HepG2 (cell line): ENCODE results near the gene MORC1. TPM values are rescaled to one million over a fixed set of nuclear protein-coding genes. Genes with fewer than 3 reads are reported as not detected.
A peak's percentile ranks its signal among the peaks of the same experiment; 100 is the strongest.

ENCODE experiments used
- ATAC-seq: fragments of 200-7000 bp; cut with Tn5 transposase; 3 replicates; pipeline ENCODE4 v1.9.1; 2020; ENCODE audit warnings: mild to moderate bottlenecking, moderate library complexity
- BruUV-seq: library from RNA; stranded (reverse); fragments of 400-500 nt; replicated peaks from 2 replicates; lab custom pipeline; 2021; lab: Mats Ljungman, UMichigan
- CTCF ChIA-PET: fragments of 300-600 bp; formaldehyde crosslinking; extraction: SDS; loops from one replicate; lab custom pipeline; 2021; ENCODE audit warnings: low total read pairs, inconsistent platforms, low intra/inter-chr PET ratio; lab: Yijun Ruan, JAX
- POLR2A ChIA-PET: fragments of 350-600 bp; sonication (Branson Sonifier 250); formaldehyde crosslinking; loops from one replicate; lab custom pipeline; 2020; ENCODE audit warnings: antibody characterized with exemption, inconsistent platforms; lab: Yijun Ruan, JAX
- DNase-seq: peaks from one replicate; pipeline ENCODE4 v3.0.0-alpha.2; 2015; ENCODE audit warnings: low spot score
- FAIRE-seq: peaks from 3 replicates; lab custom pipeline; 2011; peaks lifted over from hg19 to GRCh38; lab: Jason Lieb, UNC
- H2AFZ ChIP-seq: one replicate; pipeline ENCODE4 v1.6.1; 2011; ENCODE audit warnings: low read length, inconsistent platforms
- H3K27ac ChIP-seq: fragments of 300-600 bp; 3 replicates; pipeline ENCODE4 v1.8.0; 2011; ENCODE audit warnings: mixed run types, mild to moderate bottlenecking, mixed read lengths, low read length, inconsistent platforms; ENCODE audit not compliant: insufficient read depth; ENCODE audit errors: extremely low read length
- H3K27me3 ChIP-seq, 2 experiments: fragments of 200-600 bp in 1 of 2; 2 replicates in 1 of 2; 3 replicates in 1 of 2; pipeline versions ENCODE4 v1.6.0 to v1.8.0; 2011; ENCODE audit warnings: low read length in 2 of 2, mild to moderate bottlenecking in 2 of 2, moderate library complexity in 2 of 2, inconsistent platforms in 1 of 2; ENCODE audit not compliant: insufficient read depth in 2 of 2, control insufficient read depth in 1 of 2
- H3K36me3 ChIP-seq, 2 experiments: fragments of 200-600 bp in 1 of 2; replicated peaks in 1 of 2; 2 replicates in 1 of 2; 3 replicates in 1 of 2; pipeline versions ENCODE4 v1.5.1 to v1.8.0; 2011; ENCODE audit warnings: low read length in 2 of 2, inconsistent platforms in 1 of 2; ENCODE audit not compliant: insufficient read depth in 2 of 2, control insufficient read depth in 1 of 2
- H3K4me1 ChIP-seq: 2 replicates; pipeline ENCODE4 v1.5.1; 2012; ENCODE audit warnings: low read length, inconsistent platforms; ENCODE audit not compliant: insufficient read depth
- H3K4me2 ChIP-seq: 2 replicates; pipeline ENCODE4 v1.6.0; 2011; ENCODE audit warnings: low read depth, low read length, inconsistent platforms
- H3K4me3 ChIP-seq, 3 experiments: fragments of 200-600 bp in 1 of 3; sonication (generic), shearing (Covaris generic) in 1 of 3; replicated peaks in 1 of 3; 2 replicates each; pipeline ENCODE4 v1.5.1; 2011 to 2016; ENCODE audit warnings: low read length in 3 of 3, inconsistent platforms in 2 of 3, low read depth in 2 of 3, mild to moderate bottlenecking in 2 of 3, control low read depth in 1 of 3, mixed read lengths in 1 of 3; ENCODE audit not compliant: insufficient read depth in 1 of 3
- H3K79me2 ChIP-seq: one replicate; pipeline ENCODE4 v1.6.1; 2011; ENCODE audit warnings: low read length, inconsistent platforms; ENCODE audit not compliant: insufficient read depth
- H3K9ac ChIP-seq: 2 replicates; pipeline ENCODE4 v1.6.0; 2011; ENCODE audit warnings: mild to moderate bottlenecking, low read depth, low read length, inconsistent platforms; ENCODE audit not compliant: insufficient read depth
- H3K9me3 ChIP-seq: 2 replicates; pipeline ENCODE4 v1.5.1; 2012; ENCODE audit warnings: mild to moderate bottlenecking, low read length
- H4K20me1 ChIP-seq: 2 replicates; pipeline ENCODE4 v1.6.0; 2011; ENCODE audit warnings: inconsistent platforms, mild to moderate bottlenecking, low read length, moderate library complexity; ENCODE audit not compliant: insufficient read depth
- ESRRA ChIP-seq: sonication (generic); formaldehyde crosslinking; IDR thresholded peaks from 2 replicates; pipeline ENCODE4 v1.5.1; 2020; ENCODE audit warnings: mild to moderate bottlenecking, low read depth, missing genetic modification reagents
- PITX1 ChIP-seq: sonication (generic); formaldehyde crosslinking; IDR thresholded peaks from 2 replicates; pipeline ENCODE4 v1.5.1; 2020; ENCODE audit warnings: mild to moderate bottlenecking, missing genetic modification reagents
- SMC3 ChIP-seq: IDR thresholded peaks from 2 replicates; pipeline ENCODE4 v1.6.1; 2011; ENCODE audit warnings: low read length, improper control_type of control experiment
- STAG1 ChIP-seq: sonication (generic); formaldehyde crosslinking; IDR thresholded peaks from 2 replicates; pipeline ENCODE4 v1.4.0; 2020; ENCODE audit warnings: missing genetic modification reagents
- TRIM22 ChIP-seq: fragments of 450-650 bp; IDR thresholded peaks from 2 replicates; pipeline ENCODE4 v1.6.1; 2017
- ZNF121 ChIP-seq: sonication (generic); formaldehyde crosslinking; IDR thresholded peaks from 2 replicates; pipeline ENCODE4 v1.5.0; 2020; ENCODE audit warnings: mild to moderate bottlenecking, missing genetic modification reagents
- ZNF124 ChIP-seq: sonication (generic); formaldehyde crosslinking; IDR thresholded peaks from 2 replicates; pipeline ENCODE4 v1.4.0; 2020; ENCODE audit warnings: missing genetic modification reagents
- WGBS: methylation state at CpG from one replicate; pipeline ENCODE4 v1.1.6; 2017; ENCODE audit warnings: low lambda C conversion rate; 5-methylcytosine and 5-hydroxymethylcytosine counted together
- in situ Hi-C: cut with HindIII; loops from 2 replicates; pipeline ENCODE4 v1.10.0; 2017; ENCODE audit warnings: low pct_unique_long_range_greater_than_20kb; ENCODE audit not compliant: extremely low pct_ligation_motif_present
- intact Hi-C: fragments of 100-400 bp; cut with micrococcal nuclease; formaldehyde crosslinking; loops from one replicate; pipeline ENCODE4 v1.10.0; 2022; ENCODE audit not compliant: unreplicated experiment
- polyA plus RNA-seq, 8 experiments: library from polyadenylated mRNA; depleted of rRNA in 3 of 8; stranded (reverse) in 7 of 8; unstranded in 1 of 8; fragments of >200 nt; fragmentation: Illumina TruSeq in 4 of 8; extraction: Trizol in 4 of 8; gene quantifications; 2 replicates each; pipeline versions ENCODE4 v1.2.1 to v1.2.3, GENCODE V29; 2011 to 2016; ENCODE audit warnings: low read depth in 4 of 8, missing spikeins in 1 of 8, mixed read lengths in 1 of 8; ENCODE audit not compliant: insufficient read depth in 1 of 8
- total RNA-seq, 5 experiments: library from RNA; depleted of rRNA; stranded (reverse); fragments of >200 nt; fragmentation: Illumina TruSeq; extraction: Trizol; gene quantifications; 2 replicates each; pipeline ENCODE4 v1.2.3, GENCODE V29; 2016; ENCODE audit warnings: low read depth in 1 of 5
- TF ChIP-seq, protein P1 (sequence below), 2 experiments: sonication (generic) in 1 of 2; formaldehyde crosslinking in 1 of 2; IDR thresholded peaks; 2 replicates each; pipeline versions ENCODE4 v1.6.1 to v1.9.0; 2014 to 2022; ENCODE audit warnings: antibody characterized with exemption in 1 of 2, borderline replicate concordance in 1 of 2, inconsistent platforms in 1 of 2, low read depth in 1 of 2, missing genetic modification reagents in 1 of 2

MORC1 gene
- total and polyA plus RNA-seq, 2 of the 13 experiments (the other 11 are each of a cell fraction or from before 2014, with no cell fraction given), result not detected

- H2AFZ ChIP-seq, result no peak overlapping the region
- no peaks in the 10 kb centered on the region for H3K27me3 ChIP-seq
- H3K4me1 ChIP-seq, result no peaks in the 10 kb centered on the region
- DNase-seq (no peak), ATAC-seq (no peak), FAIRE-seq (no peak)
- intact Hi-C loops, result no loop called here
- no peak overlapping the region for H3K4me2 ChIP-seq
- no TSS peak for BruUV-seq
- ChIA-PET POLR2A (no interaction called here), CTCF (no interaction called here)
- TF ChIP-seq ZNF121 (CRISPR knock-in tag) (no peak), PITX1 (CRISPR knock-in tag) (no peak)
- WGBS, result 39% methylated on average over 3 of the region's 3 CpGs
- H3K9ac ChIP-seq, result no peak overlapping the region
- H3K9me3 ChIP-seq, result no peaks in the 10 kb centered on the region
- H3K79me2 ChIP-seq, result no peaks in the 10 kb centered on the region
- no peak overlapping the region for H3K4me3 ChIP-seq
- in situ Hi-C loops, result no loop called here
- H4K20me1 ChIP-seq, result no peaks in the 10 kb centered on the region
- no peaks in the 10 kb centered on the region for H3K36me3 ChIP-seq
- H3K27ac ChIP-seq, result no peak overlapping the region
Observed at GRCh38 chr3:109057056-109057455, 60.9 kb downstream of the MORC1 start.

- in situ Hi-C loops, result no loop called here
- no peak for TF ChIP-seq ZNF124
- TF ChIP-seq SMC3, result peak; percentile 31; the same call in 1 of the 2 replicates
- TF ChIP-seq, protein P1, sequence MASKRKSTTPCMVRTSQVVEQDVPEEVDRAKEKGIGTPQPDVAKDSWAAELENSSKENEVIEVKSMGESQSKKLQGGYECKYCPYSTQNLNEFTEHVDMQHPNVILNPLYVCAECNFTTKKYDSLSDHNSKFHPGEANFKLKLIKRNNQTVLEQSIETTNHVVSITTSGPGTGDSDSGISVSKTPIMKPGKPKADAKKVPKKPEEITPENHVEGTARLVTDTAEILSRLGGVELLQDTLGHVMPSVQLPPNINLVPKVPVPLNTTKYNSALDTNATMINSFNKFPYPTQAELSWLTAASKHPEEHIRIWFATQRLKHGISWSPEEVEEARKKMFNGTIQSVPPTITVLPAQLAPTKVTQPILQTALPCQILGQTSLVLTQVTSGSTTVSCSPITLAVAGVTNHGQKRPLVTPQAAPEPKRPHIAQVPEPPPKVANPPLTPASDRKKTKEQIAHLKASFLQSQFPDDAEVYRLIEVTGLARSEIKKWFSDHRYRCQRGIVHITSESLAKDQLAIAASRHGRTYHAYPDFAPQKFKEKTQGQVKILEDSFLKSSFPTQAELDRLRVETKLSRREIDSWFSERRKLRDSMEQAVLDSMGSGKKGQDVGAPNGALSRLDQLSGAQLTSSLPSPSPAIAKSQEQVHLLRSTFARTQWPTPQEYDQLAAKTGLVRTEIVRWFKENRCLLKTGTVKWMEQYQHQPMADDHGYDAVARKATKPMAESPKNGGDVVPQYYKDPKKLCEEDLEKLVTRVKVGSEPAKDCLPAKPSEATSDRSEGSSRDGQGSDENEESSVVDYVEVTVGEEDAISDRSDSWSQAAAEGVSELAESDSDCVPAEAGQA (IDR thresholded peaks at IDR 0.05; ENCODE audit: low read depth), result no peak
- TF ChIP-seq, protein P1 (CRISPR knock-in tag; IDR thresholded peaks at IDR 0.05; ENCODE audit: borderline replicate concordance), result no peak
- TF ChIP-seq TRIM22, result no peak
- peak; percentile 45 for TF ChIP-seq STAG1 (CRISPR knock-in tag)
- no peak for TF ChIP-seq ESRRA
Observed at GRCh38 chr3:109050591-109051167, 67.3 kb downstream of the MORC1 start.

More at GRCh38 chr3:109050591-109051167, 67.3 kb downstream of the MORC1 start:
- intact Hi-C loops, result loop anchor here (1.0 kb wide), 2 partner anchors 32 to 174 kb away; no protein-coding TSS in a partner anchor
- H3K4me1 ChIP-seq, result no peaks in the 10 kb centered on the region
- no peak overlapping the region for H3K4me3 ChIP-seq
- H2AFZ ChIP-seq, result no peak overlapping the region
- FAIRE-seq (peak; percentile 18), ATAC-seq (peak; percentile 47), DNase-seq (peak; percentile 3)
- ChIA-PET POLR2A (no interaction called here), CTCF (interaction anchor here (0.6 to 1.5 kb wide), 3 partner anchors 31 to 174 kb away, joined by 3 to 5 read pairs (median 3); no protein-coding TSS in a partner anchor)
- no peaks in the 10 kb centered on the region for H3K27me3 ChIP-seq
- H3K9ac ChIP-seq, result no peak overlapping the region
- no peak overlapping the region for H3K4me2 ChIP-seq
- 10% methylated on average over 3 of the region's 3 CpGs for WGBS
- H3K27ac ChIP-seq, result no peak overlapping the region
- no TSS peak for BruUV-seq
- H3K36me3 ChIP-seq, result no peaks in the 10 kb centered on the region
- no peaks in the 10 kb centered on the region for H4K20me1 ChIP-seq
- no peaks in the 10 kb centered on the region for H3K79me2 ChIP-seq
- H3K9me3 ChIP-seq, result no peaks in the 10 kb centered on the region
